Activated T-cell treated with anti-CD3 and anti-CD28 coated beads, Interleukin-2, amount 50 U/mL, for 1 hour (primary cell): ENCODE data around the gene ENOSF1.
"Not testable (repeated sequence)": the region's sequence is repeated elsewhere in the genome, so short reads cannot be mapped to it uniquely, and the experiment has no call there.

Source experiments
- DNase-seq: peaks from one replicate; pipeline ENCODE4 v3.0.0-alpha.2; 2020

The ENOSF1 gene, protein sequence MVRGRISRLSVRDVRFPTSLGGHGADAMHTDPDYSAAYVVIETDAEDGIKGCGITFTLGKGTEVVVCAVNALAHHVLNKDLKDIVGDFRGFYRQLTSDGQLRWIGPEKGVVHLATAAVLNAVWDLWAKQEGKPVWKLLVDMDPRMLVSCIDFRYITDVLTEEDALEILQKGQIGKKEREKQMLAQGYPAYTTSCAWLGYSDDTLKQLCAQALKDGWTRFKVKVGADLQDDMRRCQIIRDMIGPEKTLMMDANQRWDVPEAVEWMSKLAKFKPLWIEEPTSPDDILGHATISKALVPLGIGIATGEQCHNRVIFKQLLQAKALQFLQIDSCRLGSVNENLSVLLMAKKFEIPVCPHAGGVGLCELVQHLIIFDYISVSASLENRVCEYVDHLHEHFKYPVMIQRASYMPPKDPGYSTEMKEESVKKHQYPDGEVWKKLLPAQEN

GRCh38 chr18:712401-713134 lies at the start of gene ENOSF1:
ENOSF1 (minus strand) TSS chr18:712630; CDS start chr18:712587, 43 bp downstream.
- peak; percentile 87 for DNase-seq

DNA sequence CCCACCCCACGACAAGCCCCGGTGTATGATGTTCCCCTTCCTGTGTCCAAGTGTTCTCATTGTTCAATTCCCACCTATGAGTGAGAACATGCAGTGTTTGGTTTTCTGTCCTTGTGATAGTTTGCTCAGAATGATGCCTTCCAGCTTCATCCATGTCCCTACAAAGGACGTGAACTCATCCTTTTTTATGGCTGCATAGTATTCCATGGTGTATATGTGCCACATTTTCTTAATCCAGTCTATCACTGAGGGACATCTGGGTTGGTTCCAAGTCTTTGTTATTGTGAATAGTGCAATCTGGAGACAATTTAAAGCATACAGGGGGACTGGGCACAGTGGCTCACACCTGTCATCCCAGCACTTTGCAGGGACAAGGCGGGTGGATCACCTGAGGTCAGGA lies 47.4 kb upstream of the ENOSF1 start:
- DNase-seq = not testable (repeated sequence)

GRCh38 chr18:755506-755905 lies 43.1 kb upstream of the ENOSF1 start:
- no peak for DNase-seq

- DNase-seq = no peak
Measured at GRCh38 chr18:754656-755055, 42.2 kb upstream of the ENOSF1 start.

DNA sequence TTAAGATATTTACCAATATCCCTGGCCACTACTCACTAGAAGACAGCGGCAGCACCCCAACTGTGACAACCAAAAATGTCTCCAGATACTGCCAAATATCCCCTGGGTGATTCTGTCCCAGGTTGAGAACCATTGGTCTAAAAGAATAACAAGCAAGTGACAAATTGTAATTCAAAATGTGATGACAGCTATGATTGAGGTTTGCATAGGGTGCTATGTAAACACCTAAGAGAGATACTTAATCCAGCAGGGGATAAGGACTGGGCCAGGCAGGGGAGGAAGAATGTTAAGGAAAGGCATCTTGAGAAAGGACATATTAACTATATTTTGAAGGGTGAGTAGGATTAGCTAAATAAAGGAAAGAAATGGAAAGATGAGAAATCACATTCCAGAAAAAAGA lies 38.0 kb upstream of the ENOSF1 start:
- DNase-seq = no peak

DNA sequence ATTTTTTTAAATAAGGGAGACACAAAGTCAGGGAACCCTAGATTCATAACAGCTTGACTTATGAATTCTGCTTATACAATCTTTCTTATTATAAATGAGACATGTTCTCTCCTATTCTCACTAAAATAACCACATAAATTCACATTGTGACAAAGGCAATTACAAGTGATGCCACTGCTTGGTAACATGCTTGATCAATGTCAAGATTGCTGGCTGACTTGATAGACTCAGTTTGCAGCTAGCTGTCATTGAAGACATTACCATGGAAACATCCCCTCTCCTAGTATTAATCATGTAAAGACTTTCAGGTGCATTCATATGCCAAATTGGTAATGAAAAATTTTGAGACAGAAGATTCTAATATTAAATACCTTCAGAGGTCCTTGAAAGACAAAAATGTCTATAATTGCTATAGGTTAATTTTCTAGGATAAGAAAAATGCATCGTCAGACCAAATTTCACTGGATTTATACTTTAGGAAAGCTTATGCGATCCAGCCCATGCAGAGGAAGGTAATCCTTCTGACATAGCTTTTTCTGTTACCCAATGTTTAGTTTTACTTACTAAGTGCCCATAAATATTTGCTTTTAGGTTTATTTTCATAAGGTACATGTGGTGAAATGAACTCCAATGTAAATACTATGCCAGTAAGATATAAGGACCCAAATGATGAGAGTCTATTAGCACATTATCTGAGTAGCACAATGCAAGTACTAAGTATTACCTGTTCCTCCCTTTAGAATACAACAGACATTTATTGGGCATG lies 32.6 kb upstream of the ENOSF1 start:
- DNase-seq = no peak

- no peak for DNase-seq
Measured at GRCh38 chr18:741931-742512, 29.6 kb upstream of the ENOSF1 start.

- DNase-seq = no peak
Measured at GRCh38 chr18:732371-732770, 19.9 kb upstream of the ENOSF1 start.

GRCh38 chr18:731185-731584 lies 18.8 kb upstream of the ENOSF1 start:
- DNase-seq = no peak

- DNase-seq = no peak
Measured at GRCh38 chr18:730692-731091, 18.3 kb upstream of the ENOSF1 start.

- not testable (repeated sequence) for DNase-seq
Measured at GRCh38 chr18:730120-730519, 17.7 kb upstream of the ENOSF1 start.

- DNase-seq = no peak
Measured at GRCh38 chr18:725646-726045, 13.2 kb upstream of the ENOSF1 start.

DNA sequence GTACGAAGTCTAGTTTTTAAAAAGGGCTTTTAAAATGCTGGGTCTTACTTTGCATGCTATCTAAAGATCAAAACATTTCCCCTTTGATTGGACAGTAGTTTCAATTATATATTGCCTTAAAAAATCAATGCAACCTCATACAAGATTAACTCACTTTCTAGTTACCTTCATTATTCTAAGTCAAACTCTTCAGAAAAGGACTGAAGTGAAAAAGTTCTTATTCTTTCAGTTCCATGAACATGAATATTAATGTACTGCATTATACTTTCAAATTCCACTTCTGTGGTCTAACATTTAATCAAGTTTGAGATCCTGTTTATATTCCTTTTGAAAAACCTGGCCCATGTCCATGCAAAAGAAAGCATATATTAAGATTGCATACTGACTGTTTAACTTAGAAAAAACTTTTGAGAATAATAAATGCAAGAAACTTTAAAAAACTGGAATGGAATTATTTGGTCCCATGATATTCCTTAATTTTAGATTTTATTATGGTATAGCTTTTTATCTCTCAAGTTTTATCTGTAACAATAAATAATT lies 11.2 kb upstream of the ENOSF1 start:
- no peak for DNase-seq

DNA sequence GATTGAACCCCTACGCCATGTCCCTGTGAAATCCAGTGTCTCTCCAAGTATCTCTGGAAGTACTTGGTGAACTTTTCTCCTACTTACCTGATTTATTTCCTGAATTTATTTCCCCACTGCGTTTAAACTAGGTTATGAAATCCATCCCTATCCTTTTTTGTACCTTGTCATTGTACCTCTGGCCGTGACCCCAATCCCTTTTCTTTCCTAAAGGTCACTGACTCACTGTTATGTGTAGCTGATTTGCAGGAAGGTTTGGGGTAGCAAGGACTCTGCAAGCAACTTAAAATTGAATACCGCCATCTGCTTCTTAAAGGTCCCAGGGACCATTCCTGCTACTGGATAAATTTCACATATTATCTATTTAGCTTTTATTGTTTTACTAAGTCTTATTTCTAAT lies 4.6 kb upstream of the ENOSF1 start:
- DNase-seq = no peak

GRCh38 chr18:715626-716025 lies 3.2 kb upstream of the ENOSF1 start:
- no peak for DNase-seq

GRCh38 chr18:713135-713490 lies 683 bp upstream of the ENOSF1 start:
- no peak for DNase-seq

DNA sequence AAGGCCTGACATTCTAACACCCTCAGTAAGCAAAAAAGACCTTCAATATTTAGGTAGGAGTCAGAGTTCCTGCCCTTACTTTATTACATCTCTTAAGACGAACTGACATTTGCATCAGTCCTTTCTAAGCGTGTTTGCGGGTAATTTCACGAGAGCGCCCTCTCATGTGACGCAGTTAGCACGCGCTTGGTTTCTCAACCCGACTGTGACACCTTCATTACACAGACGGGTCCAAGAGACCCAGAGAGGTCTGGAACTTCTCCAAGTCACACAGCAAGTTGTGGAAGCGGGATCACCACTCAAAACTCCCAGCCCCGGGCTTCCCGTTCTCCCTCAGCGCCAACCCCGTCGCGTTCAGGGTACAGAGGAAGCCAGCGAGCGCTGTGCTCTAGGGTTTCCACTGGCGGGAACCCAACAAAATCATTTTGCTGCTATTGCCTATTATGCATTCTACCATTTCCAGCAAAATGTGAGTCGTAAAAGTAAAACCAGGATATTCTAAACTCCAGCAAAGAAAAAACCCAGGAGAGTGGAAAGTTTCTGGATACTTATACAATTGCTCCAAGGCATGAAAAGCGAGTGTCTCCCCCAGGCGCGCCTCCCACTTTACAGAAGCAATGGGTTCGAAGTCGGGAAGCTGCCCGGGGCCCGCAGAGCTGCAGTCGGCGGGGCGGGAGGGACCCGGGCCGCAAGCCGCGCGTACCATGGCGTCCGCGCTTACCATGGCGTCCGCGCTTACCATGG lies 601 bp downstream of the ENOSF1 start:
- DNase-seq = peak; percentile 76

- no peak for DNase-seq
Measured at GRCh38 chr18:711310-711656, 1.1 kb downstream of the ENOSF1 start.

DNA sequence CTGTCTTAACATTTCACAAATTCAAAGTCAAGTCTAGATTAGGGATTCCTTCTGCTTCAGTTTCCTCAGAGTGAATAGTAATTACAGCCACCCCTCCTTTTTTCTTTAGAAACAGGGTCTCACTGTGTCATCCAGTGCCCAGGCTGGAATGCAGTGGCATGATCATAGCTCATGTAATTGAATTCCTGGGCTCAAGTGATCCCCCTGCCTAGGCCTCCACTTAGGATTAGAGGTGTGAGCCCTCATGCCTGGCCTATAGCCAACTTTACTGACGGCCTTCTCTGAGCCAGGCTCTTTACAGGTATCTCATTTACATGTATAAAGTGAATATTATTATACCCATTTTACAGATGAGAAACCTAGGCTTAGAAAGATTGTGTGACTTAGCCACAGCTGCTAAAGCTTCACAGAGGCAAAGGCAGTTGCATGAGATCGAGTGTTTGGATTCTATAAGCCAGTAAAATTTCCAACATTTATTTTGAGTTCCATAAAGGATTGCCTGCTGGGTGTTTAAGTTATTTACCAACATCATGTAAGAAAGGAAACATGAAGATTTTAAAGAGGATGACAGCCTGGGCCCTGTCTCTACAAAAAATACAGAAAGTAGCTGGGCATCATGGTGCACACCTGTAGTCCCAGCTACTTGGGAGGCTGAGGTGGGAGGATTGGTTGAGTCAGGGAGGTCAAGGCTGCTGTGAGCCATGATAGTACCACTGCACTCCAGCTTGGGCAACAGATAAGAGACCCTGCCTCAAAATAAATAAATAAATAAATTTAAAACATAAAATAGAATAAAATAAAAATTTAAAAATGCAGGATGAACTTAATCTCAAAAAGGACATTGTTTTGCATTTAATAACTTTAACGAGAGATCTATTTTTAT lies 1.8 kb downstream of the ENOSF1 start:
- no peak for DNase-seq

- DNase-seq = no peak
Measured at GRCh38 chr18:709771-710170, 2.7 kb downstream of the ENOSF1 start.

DNA sequence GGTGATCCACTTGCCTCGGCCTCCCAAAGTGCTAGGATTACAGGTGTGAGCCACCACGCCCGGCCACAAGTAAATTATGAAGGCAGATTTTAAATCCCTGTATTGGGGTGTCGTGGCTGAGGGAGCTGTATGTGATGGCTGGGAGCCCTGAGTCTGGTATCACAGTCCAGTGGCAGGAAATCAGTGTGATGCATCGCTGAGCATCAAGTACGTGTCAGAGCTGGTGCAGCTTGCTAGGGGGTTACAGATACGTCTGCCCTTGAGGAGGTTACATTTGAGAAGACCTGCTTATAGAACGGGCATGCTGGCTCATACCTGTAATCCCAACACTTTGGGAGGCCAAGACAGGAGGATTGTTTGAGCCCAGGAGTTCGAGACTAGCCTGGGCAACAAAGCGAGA lies 4.3 kb downstream of the ENOSF1 start:
- DNase-seq = no peak
